Measurements from ENCODE around the gene CHD9.

CHD9 gene

GRCh38 chr16:53290520-53290919, 235.7 kb downstream of the CHD9 start:
- Histone ChIP-seq H3K36me3 (peaks cover 78% of the 10 kb centered on the region), H3K4me3 (ENCODE audit: low read depth, low read length) (no peak overlapping the region), H3K27me3 (ENCODE audit: insufficient read depth, low read depth, severe bottlenecking) (no peaks in the 10 kb centered on the region), H3K27ac (no peak overlapping the region), H3K9me3 (ENCODE audit: severe bottlenecking) (no peaks in the 10 kb centered on the region)
- DNase-seq, result no peak
- TF ChIP-seq, protein P1, sequence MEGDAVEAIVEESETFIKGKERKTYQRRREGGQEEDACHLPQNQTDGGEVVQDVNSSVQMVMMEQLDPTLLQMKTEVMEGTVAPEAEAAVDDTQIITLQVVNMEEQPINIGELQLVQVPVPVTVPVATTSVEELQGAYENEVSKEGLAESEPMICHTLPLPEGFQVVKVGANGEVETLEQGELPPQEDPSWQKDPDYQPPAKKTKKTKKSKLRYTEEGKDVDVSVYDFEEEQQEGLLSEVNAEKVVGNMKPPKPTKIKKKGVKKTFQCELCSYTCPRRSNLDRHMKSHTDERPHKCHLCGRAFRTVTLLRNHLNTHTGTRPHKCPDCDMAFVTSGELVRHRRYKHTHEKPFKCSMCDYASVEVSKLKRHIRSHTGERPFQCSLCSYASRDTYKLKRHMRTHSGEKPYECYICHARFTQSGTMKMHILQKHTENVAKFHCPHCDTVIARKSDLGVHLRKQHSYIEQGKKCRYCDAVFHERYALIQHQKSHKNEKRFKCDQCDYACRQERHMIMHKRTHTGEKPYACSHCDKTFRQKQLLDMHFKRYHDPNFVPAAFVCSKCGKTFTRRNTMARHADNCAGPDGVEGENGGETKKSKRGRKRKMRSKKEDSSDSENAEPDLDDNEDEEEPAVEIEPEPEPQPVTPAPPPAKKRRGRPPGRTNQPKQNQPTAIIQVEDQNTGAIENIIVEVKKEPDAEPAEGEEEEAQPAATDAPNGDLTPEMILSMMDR (IDR thresholded peaks at IDR 0.05; ENCODE audit: low read depth, low read length), result no peak

- Histone ChIP-seq H3K27ac (no peak overlapping the region), H3K27me3 (ENCODE audit: insufficient read depth, low read depth, severe bottlenecking) (no peaks in the 10 kb centered on the region), H3K36me3 (peaks cover 69% of the 10 kb centered on the region), H3K9me3 (ENCODE audit: severe bottlenecking) (no peaks in the 10 kb centered on the region), H3K4me3 (ENCODE audit: low read depth, low read length) (no peak overlapping the region)
- DNase-seq, result no peak
- TF ChIP-seq, protein P1 (IDR thresholded peaks at IDR 0.05; ENCODE audit: low read depth, low read length), result no peak
These were observed 237.1 kb downstream of the CHD9 start for GRCh38 chr16:53291757-53292392.

- Histone ChIP-seq H3K27me3 (ENCODE audit: insufficient read depth, low read depth, severe bottlenecking) (no peaks in the 10 kb centered on the region), H3K9me3 (ENCODE audit: severe bottlenecking) (no peaks in the 10 kb centered on the region), H3K4me3 (ENCODE audit: low read depth, low read length) (no peak overlapping the region), H3K36me3 (peaks cover 59% of the 10 kb centered on the region), H3K27ac (no peak overlapping the region)
- DNase-seq, result no peak
- TF ChIP-seq, protein P1 (IDR thresholded peaks at IDR 0.05; ENCODE audit: low read depth, low read length), result no peak
These were observed 242.7 kb downstream of the CHD9 start for GRCh38 chr16:53297477-53297876.

- Histone ChIP-seq H3K4me3 (ENCODE audit: low read depth, low read length) (no peak overlapping the region), H3K9me3 (ENCODE audit: severe bottlenecking) (no peaks in the 10 kb centered on the region), H3K27me3 (ENCODE audit: insufficient read depth, low read depth, severe bottlenecking) (no peaks in the 10 kb centered on the region), H3K27ac (no peak overlapping the region), H3K36me3 (peaks cover 55% of the 10 kb centered on the region)
- TF ChIP-seq, protein P1 (IDR thresholded peaks at IDR 0.05; ENCODE audit: low read depth, low read length), result no peak
- no peak for DNase-seq
These were observed 249.5 kb downstream of the CHD9 start for GRCh38 chr16:53304334-53304733.

- Histone ChIP-seq H3K9me3 (ENCODE audit: severe bottlenecking) (no peaks in the 10 kb centered on the region), H3K4me3 (ENCODE audit: low read depth, low read length) (no peak overlapping the region), H3K36me3 (peaks cover 50% of the 10 kb centered on the region), H3K27me3 (ENCODE audit: insufficient read depth, low read depth, severe bottlenecking) (no peaks in the 10 kb centered on the region), H3K27ac (no peak overlapping the region)
- no peak for DNase-seq
- TF ChIP-seq, protein P1 (IDR thresholded peaks at IDR 0.05; ENCODE audit: low read depth, low read length), result no peak
These were observed 251.0 kb downstream of the CHD9 start for GRCh38 chr16:53305743-53306142.

DNA sequence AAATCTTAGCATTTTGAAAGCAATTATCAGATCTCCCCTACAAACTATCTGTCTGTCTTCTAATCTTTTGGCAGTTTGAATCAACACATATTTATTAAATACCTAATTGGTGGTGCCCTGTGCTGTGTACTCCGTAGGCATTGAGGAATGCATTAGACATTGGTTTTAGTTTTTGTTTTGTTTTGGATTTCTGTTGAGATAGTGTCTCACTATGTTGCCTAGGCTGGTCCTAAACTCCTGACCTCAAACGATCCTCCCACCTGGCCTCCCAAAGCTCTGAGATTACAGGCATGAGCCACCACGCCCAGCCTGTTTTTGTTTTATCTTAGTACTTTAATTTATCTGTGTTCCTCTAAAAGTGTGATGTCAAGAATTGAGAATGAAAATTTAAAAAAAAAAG, 254.7 kb downstream of the CHD9 start:
- TF ChIP-seq, protein P1 (IDR thresholded peaks at IDR 0.05; ENCODE audit: low read depth, low read length), result no peak
- H3K36me3 ChIP-seq, result peaks cover 52% of the 10 kb centered on the region
- no peaks in the 10 kb centered on the region for H3K9me3 ChIP-seq (ENCODE audit: severe bottlenecking)
- no peaks in the 10 kb centered on the region for H3K27me3 ChIP-seq (ENCODE audit: insufficient read depth, low read depth, severe bottlenecking)
- no peak for DNase-seq
- no peak overlapping the region for H3K27ac ChIP-seq
- H3K4me3 ChIP-seq (ENCODE audit: low read depth, low read length), result no peak overlapping the region

Measured in WERI-Rb-1 (cell line).